CD4-positive, CD25-positive, alpha-beta regulatory T cell (primary cell): Measurements from ENCODE around the gene C15orf39. TPM values are rescaled to one million over a fixed set of nuclear protein-coding genes. Genes with fewer than 3 reads are reported as not detected.

Experiments
- ATAC-seq, 2 donors: fragments of 150-1000 bp; cut with Tn5 transposase; one replicate each; pipeline ENCODE4 v1.10.0; 2021; ENCODE audit warnings: low read depth in 2 of 2, moderate number of reproducible peaks in 2 of 2, moderate library complexity in 1 of 2
- DNase-seq, 3 donors: peaks; one replicate each; pipeline versions ENCODE4 v3.0.0 to v3.0.0-alpha.2; 2012 to 2022; ENCODE audit warnings: mixed read lengths in 1 of 3
- H3K27ac ChIP-seq: one replicate; pipeline ENCODE4 v1.7.0; 2013; ENCODE audit warnings: mild to moderate bottlenecking, low read length; ENCODE audit not compliant: insufficient read depth, poor library complexity, severe bottlenecking
- H3K27me3 ChIP-seq: one replicate; pipeline ENCODE4 v1.7.0; 2013; ENCODE audit warnings: low read length; ENCODE audit not compliant: control insufficient read depth, insufficient read depth
- H3K36me3 ChIP-seq: one replicate; pipeline ENCODE4 v1.7.0; 2013; ENCODE audit warnings: mild to moderate bottlenecking, low read length, moderate library complexity; ENCODE audit not compliant: control insufficient read depth, insufficient read depth
- H3K4me1 ChIP-seq: 2 replicates; pipeline ENCODE4 v1.7.0; 2013; ENCODE audit warnings: mild to moderate bottlenecking, low read length; ENCODE audit not compliant: insufficient read depth, control insufficient read depth, poor library complexity, severe bottlenecking
- H3K4me3 ChIP-seq: one replicate; pipeline ENCODE4 v1.7.0; 2013; ENCODE audit warnings: low read depth, mild to moderate bottlenecking, low read length, moderate library complexity
- H3K9me3 ChIP-seq, 2 experiments: 1 replicate in 1 of 2; 2 replicates in 1 of 2; pipeline ENCODE4 v1.7.0; 2013; ENCODE audit warnings: low read length in 2 of 2, mild to moderate bottlenecking in 1 of 2, moderate library complexity in 1 of 2; ENCODE audit not compliant: control insufficient read depth in 2 of 2
- H3K27ac Mint-ChIP-seq, 3 donors: one replicate each; pipeline ENCODE4 v1.8.0; 2020 to 2022; ENCODE audit warnings: mild to moderate bottlenecking in 3 of 3, mixed read lengths in 3 of 3, moderate library complexity in 2 of 3
- H3K27me3 Mint-ChIP-seq: one replicate; pipeline ENCODE4 v1.8.0; 2022; ENCODE audit warnings: mild to moderate bottlenecking, mixed read lengths
- H3K36me3 Mint-ChIP-seq: one replicate; pipeline ENCODE4 v1.8.0; 2020; ENCODE audit warnings: mixed read lengths
- H3K4me1 Mint-ChIP-seq, 4 donors: one replicate each; pipeline ENCODE4 v1.8.0; 2020 to 2022; ENCODE audit warnings: mixed read lengths in 4 of 4, mild to moderate bottlenecking in 1 of 4
- H3K4me3 Mint-ChIP-seq, 4 donors: one replicate each; pipeline ENCODE4 v1.8.0; 2020 to 2022; ENCODE audit warnings: mild to moderate bottlenecking in 4 of 4, mixed read lengths in 4 of 4, moderate library complexity in 3 of 4
- H3K9me3 Mint-ChIP-seq, 7 donors: one replicate each; pipeline ENCODE4 v1.8.0; 2020 to 2022; ENCODE audit warnings: mixed read lengths in 7 of 7, mild to moderate bottlenecking in 3 of 7, moderate library complexity in 2 of 7
- polyA plus RNA-seq, 4 donors: library from polyadenylated mRNA; unstranded; fragments of 300-500 nt; fragmentation: Illumina TruSeq; gene quantifications; one replicate each; pipeline ENCODE4 v1.2.3, GENCODE V29; 2021
- total RNA-seq: library from RNA; stranded (reverse); gene quantifications from one replicate; pipeline ENCODE4 v1.2.3, GENCODE V29; 2022

C15orf39 gene
- total and polyA plus RNA-seq, 5 donors from 2014 or later = 1.2 to 19.5 (median 2.1) TPM

DNA sequence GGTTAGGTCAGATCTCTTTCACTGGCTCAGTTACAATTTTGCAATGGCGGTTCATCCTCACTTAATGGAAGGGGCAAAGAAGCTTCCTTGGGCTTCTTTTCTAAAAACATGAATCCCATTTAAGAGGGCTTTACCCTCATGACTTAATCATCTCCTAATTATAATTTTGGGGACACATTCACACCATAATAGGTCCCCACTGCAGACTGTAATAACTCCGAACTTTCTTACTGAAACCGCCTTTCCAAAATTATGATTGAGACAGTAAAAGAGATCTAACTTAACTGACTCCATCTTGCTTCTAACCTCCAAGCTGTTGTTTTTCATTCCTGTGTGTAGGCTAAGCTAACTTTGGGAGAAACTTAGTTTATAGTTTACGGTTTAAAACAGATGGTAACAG, 33.3 kb upstream of the C15orf39 start:
- DNase-seq (no peak), ATAC-seq (no peak)
- H3K4me1 Mint-ChIP-seq = peaks cover 0 to 15% (median 3%) of the 10 kb centered on the region in 4 donors
- Histone ChIP-seq H3K27ac (no peak overlapping the region), H3K4me1 (no peaks in the 10 kb centered on the region), H3K36me3 (no peaks in the 10 kb centered on the region), H3K9me3 (no peaks in the 10 kb centered on the region), H3K27me3 (peaks cover 4% of the 10 kb centered on the region), H3K4me3 (no peak overlapping the region)
- peaks cover 0 to 3% (median 0%) of the 10 kb centered on the region in 7 donors for H3K9me3 Mint-ChIP-seq
- H3K27ac Mint-ChIP-seq = no peak overlapping the region
- H3K4me3 Mint-ChIP-seq = no peak overlapping the region
- no peaks in the 10 kb centered on the region for H3K36me3 Mint-ChIP-seq
- H3K27me3 Mint-ChIP-seq = peaks cover 5% of the 10 kb centered on the region

DNA sequence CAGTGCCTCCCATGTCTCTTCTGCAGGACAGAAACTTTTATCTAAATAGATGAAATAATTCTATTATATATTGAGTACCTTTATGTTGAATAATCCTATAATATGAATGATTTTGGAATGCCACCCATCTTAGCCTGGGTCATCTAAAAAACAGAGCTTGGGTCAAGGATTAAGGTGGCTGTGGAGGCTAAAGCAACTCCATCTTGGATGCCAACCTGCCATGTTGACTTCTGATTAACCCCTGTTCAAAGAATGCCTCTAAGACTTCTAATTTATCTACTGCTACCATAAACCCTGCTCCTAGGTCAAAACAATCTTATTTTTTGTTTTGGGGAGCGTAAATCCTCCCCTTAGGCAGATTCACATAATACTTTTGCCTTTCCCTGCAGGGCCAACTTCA, 31.5 kb upstream of the C15orf39 start:
- Histone ChIP-seq H3K4me1 (no peaks in the 10 kb centered on the region), H3K9me3 (no peaks in the 10 kb centered on the region), H3K27me3 (peaks cover 4% of the 10 kb centered on the region), H3K36me3 (no peaks in the 10 kb centered on the region), H3K4me3 (no peak overlapping the region), H3K27ac (no peak overlapping the region)
- Mint-ChIP-seq H3K36me3 (no peaks in the 10 kb centered on the region), H3K27ac (no peak overlapping the region), H3K4me3 (no peak overlapping the region), H3K4me1 (peaks cover 0 to 9% (median 3%) of the 10 kb centered on the region in 4 donors), H3K27me3 (peaks cover 5% of the 10 kb centered on the region), H3K9me3 (peaks cover 0 to 3% (median 0%) of the 10 kb centered on the region in 7 donors)
- ATAC-seq (no peak), DNase-seq (no peak)

DNA sequence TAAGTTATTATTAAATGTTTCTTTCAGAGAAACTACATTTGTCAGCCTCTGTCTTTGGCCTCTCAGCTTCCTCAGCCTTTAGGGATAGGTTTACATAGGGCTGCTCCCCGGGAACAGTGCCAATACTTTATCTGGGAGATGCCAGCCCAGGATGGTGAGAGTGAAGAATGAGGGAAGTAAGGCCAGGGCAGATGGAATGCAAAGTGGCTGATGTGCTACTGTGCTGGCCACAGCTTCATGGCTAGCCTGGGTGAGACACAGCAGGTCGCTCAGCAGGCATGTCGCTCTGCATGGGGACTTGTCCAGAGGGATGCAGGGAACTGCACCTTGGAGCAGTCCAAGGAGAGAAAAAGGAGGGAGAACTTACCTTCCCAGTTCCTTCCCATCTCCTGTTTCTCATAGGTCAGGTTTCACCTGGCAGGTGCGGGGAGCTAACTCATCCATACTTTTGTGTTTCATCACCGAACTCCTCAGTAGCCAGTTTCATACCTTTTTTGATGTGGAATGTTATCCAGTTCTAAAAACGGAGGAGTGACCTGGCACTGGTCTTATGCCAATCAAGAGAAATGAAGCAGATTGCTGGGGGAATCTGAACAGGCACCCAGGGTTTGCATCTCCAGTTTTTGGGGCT, 30.9 kb upstream of the C15orf39 start:
- peaks cover 0 to 3% (median 0%) of the 10 kb centered on the region in 7 donors for H3K9me3 Mint-ChIP-seq
- H3K4me1 Mint-ChIP-seq = peaks cover 0 to 9% (median 3%) of the 10 kb centered on the region in 4 donors
- Histone ChIP-seq H3K36me3 (no peaks in the 10 kb centered on the region), H3K27me3 (peaks cover 4% of the 10 kb centered on the region), H3K9me3 (no peaks in the 10 kb centered on the region), H3K4me3 (no peak overlapping the region), H3K4me1 (no peaks in the 10 kb centered on the region), H3K27ac (no peak overlapping the region)
- ATAC-seq (no peak), DNase-seq (no peak)
- no peaks in the 10 kb centered on the region for H3K36me3 Mint-ChIP-seq
- H3K27ac Mint-ChIP-seq = peak overlapping the region in 1 of 3 donors; percentile 23
- H3K27me3 Mint-ChIP-seq = peaks cover 5% of the 10 kb centered on the region
- no peak overlapping the region for H3K4me3 Mint-ChIP-seq

DNA sequence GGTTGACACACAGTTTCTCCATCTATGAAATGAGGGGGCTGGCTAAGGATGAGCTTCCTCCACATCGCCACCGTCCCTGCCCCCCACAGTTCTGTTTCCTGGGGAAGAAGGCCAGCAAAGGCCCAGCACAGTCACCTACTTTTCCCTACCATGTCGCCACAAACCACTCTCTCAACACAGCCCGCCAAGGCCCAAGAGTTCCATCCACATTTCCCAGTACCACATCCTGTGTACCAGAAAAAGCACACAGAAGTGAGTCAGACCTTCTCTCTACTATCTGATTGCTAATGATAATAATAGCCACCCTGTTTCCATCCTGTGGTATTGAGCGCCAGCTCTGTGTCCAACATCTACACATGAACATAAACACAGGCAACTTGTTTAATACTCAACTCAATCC, 30.3 kb upstream of the C15orf39 start:
- no peaks in the 10 kb centered on the region for H3K36me3 ChIP-seq
- Mint-ChIP-seq H3K9me3 (peaks cover 0 to 2% (median 0%) of the 10 kb centered on the region in 7 donors), H3K36me3 (no peaks in the 10 kb centered on the region), H3K27ac (peak overlapping the region in 1 of 3 donors; percentile 52), H3K4me3 (no peak overlapping the region), H3K4me1 (peaks cover 0 to 9% (median 3%) of the 10 kb centered on the region in 4 donors), H3K27me3 (peaks cover 7% of the 10 kb centered on the region)
- H3K4me1 ChIP-seq = no peaks in the 10 kb centered on the region
- peak in 1 of 3 donors; percentile 65 for DNase-seq
- H3K9me3 ChIP-seq = no peaks in the 10 kb centered on the region
- peaks cover 4% of the 10 kb centered on the region for H3K27me3 ChIP-seq
- no peak overlapping the region for H3K27ac ChIP-seq
- no peak for ATAC-seq
- no peak overlapping the region for H3K4me3 ChIP-seq

DNA sequence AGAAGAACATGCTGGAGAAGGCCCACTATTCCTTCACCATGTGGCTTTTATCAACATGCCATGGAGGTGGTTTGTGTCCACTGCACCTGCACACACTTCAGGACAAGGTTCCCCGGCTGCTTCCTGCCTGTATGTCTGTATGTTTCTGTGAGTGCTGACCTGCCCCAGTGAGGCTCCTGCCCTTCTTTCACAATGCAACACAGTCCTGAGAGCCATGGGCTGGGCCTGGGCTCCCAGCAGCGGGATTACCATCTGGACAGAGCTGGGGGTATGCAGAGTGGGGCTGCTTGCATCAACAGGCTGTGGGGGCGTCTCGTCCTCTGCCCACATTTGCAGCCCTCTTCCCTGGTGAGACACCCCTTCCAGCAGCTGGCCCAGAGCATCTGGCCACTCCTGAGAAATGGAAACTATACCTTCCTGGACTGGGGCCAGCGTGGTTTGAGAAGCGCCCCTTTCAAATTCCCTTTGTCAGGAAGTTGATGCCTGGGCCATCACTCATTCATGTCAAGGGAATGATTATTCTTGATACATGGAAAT, 29.3 kb upstream of the C15orf39 start:
- ATAC-seq = no peak
- H3K4me3 ChIP-seq = no peak overlapping the region
- peaks cover 4% of the 10 kb centered on the region for H3K27me3 ChIP-seq
- Mint-ChIP-seq H3K27ac (no peak overlapping the region), H3K4me3 (no peak overlapping the region), H3K36me3 (no peaks in the 10 kb centered on the region), H3K27me3 (peaks cover 7% of the 10 kb centered on the region), H3K9me3 (no peaks in the 10 kb centered on the region), H3K4me1 (peaks cover 0 to 9% (median 3%) of the 10 kb centered on the region in 4 donors)
- H3K36me3 ChIP-seq = no peaks in the 10 kb centered on the region
- H3K4me1 ChIP-seq = no peaks in the 10 kb centered on the region
- DNase-seq = no peak
- H3K27ac ChIP-seq = no peak overlapping the region
- no peaks in the 10 kb centered on the region for H3K9me3 ChIP-seq

DNA sequence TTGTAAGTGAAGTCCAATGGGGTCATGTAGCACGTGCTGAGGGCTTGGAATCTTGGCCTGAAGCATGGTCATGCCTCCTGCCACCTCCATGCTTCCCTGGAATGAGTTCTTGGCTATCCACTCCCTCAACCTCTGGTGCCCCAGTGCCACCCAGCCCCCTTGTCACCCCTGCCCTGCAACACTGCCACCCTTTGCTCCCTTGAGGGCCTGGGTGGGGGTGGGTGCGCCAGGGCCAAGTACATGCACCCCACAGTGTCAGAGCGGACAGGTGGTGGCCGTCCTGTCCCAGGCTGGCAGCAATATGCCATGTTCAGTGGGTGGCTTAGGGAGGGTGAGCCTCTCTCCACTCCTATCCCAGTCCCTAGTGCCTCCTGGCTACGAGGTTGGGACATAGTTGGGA, 27.6 kb upstream of the C15orf39 start:
- no peaks in the 10 kb centered on the region for H3K9me3 Mint-ChIP-seq
- peaks cover 0 to 6% (median 2%) of the 10 kb centered on the region in 4 donors for H3K4me1 Mint-ChIP-seq
- no peak overlapping the region for H3K27ac Mint-ChIP-seq

DNA sequence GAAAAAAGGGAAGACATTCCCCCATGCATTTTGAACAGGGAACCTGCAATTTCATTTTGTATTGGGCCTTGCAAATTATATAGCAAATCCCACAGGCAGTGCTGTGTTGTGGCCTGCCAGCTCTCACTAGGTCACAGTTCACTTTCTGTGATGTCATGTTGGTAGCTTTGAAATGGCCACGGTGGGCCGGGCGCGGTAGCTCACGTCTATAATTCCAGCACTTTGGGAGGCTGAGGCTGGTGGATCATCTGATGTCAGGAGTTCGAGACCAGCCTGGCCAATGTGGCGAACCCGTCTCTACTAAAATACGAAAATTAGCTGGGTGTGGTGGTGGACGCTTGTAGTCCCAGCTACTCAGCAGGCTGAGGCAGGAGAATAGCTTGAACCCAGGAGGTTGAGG, 27.0 kb upstream of the C15orf39 start:
- H3K9me3 Mint-ChIP-seq = no peaks in the 10 kb centered on the region

More for the DNA sequence above, 27.6 kb upstream of the C15orf39 start:
- H3K27me3 ChIP-seq = peaks cover 5% of the 10 kb centered on the region
- H3K27me3 Mint-ChIP-seq = peaks cover 19% of the 10 kb centered on the region
- DNase-seq (no peak), ATAC-seq (no peak)
- H3K36me3 Mint-ChIP-seq = no peaks in the 10 kb centered on the region
- no peaks in the 10 kb centered on the region for H3K36me3 ChIP-seq
- no peak overlapping the region for H3K4me3 ChIP-seq
- H3K27ac ChIP-seq = no peak overlapping the region
- no peak overlapping the region for H3K4me3 Mint-ChIP-seq
- H3K4me1 ChIP-seq = peaks cover 7% of the 10 kb centered on the region
- H3K9me3 ChIP-seq = no peaks in the 10 kb centered on the region

DNA sequence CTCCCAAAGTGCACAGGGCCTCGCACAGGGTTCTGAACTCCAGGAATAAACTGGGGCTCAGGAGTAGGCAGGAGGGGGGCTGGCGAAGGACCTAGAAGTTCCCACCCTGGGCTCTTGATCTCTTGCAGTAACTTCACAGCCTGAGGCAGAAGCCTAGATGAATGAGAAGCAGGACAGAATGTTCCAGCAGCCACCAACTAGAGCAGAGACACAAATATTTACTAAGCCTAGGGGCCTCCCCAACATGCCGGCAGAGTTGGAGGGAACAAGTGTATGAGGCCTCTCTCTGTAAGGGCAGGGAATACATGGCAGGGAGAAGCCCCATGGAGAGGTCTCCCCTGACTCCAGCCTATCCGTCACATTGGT, 25.3 kb upstream of the C15orf39 start:
- no peaks in the 10 kb centered on the region for H3K9me3 Mint-ChIP-seq

More for the DNA sequence above, 27.0 kb upstream of the C15orf39 start:
- Histone ChIP-seq H3K4me1 (peaks cover 7% of the 10 kb centered on the region), H3K36me3 (no peaks in the 10 kb centered on the region), H3K27ac (no peak overlapping the region), H3K27me3 (peaks cover 7% of the 10 kb centered on the region), H3K9me3 (no peaks in the 10 kb centered on the region), H3K4me3 (no peak overlapping the region)
- Mint-ChIP-seq H3K27ac (no peak overlapping the region), H3K27me3 (peaks cover 26% of the 10 kb centered on the region), H3K36me3 (no peaks in the 10 kb centered on the region), H3K4me1 (peaks cover 0 to 9% (median 2%) of the 10 kb centered on the region in 4 donors), H3K4me3 (no peak overlapping the region)
- DNase-seq = no peak
- ATAC-seq = no peak

More for the DNA sequence above, 25.3 kb upstream of the C15orf39 start:
- Histone ChIP-seq H3K27me3 (peaks cover 9% of the 10 kb centered on the region), H3K4me1 (peaks cover 7% of the 10 kb centered on the region), H3K9me3 (no peaks in the 10 kb centered on the region), H3K36me3 (no peaks in the 10 kb centered on the region), H3K4me3 (no peak overlapping the region), H3K27ac (no peak overlapping the region)
- Mint-ChIP-seq H3K27me3 (peaks cover 39% of the 10 kb centered on the region), H3K4me1 (peaks cover 0 to 9% (median under 1%) of the 10 kb centered on the region in 4 donors), H3K4me3 (no peak overlapping the region), H3K36me3 (no peaks in the 10 kb centered on the region), H3K27ac (no peak overlapping the region)
- DNase-seq = no peak
- ATAC-seq = no peak
